HG02588 (cell line): ENCODE results near the gene MBP.
"Not testable (repeated sequence)": the region's sequence is repeated elsewhere in the genome, so short reads cannot be mapped to it uniquely, and the experiment has no call there.

Experiments
- ATAC-seq: cut with Tn5 transposase; IDR thresholded peaks from one replicate; pipeline ENCODE4 v1.9.1; 2021; ENCODE audit warnings: mild to moderate bottlenecking, moderate library complexity; ENCODE audit not compliant: unreplicated experiment

Gene MBP

GRCh38 chr18:76994086-76994654 lies 138.4 kb downstream of the MBP start:
- no peak for ATAC-seq

GRCh38 chr18:76993573-76993972 lies 139.0 kb downstream of the MBP start:
- ATAC-seq: no peak

DNA sequence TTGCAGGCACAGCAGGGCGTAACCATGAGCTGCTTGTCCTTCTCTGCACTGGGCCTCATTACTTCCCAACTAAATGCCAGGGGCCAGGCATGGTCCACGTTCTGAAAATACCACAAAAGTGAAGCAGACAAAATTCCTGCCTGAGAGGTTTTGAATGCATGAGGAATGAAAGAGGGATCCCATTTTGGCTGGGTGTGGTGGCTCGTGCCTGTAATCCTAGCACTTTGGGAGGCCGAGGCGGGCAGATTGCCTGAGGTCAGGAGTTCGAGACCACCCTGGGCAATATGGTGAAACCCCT lies 139.5 kb downstream of the MBP start:
- no peak for ATAC-seq

GRCh38 chr18:76992226-76993084 lies 140.1 kb downstream of the MBP start:
- ATAC-seq: no peak

GRCh38 chr18:76991021-76991688 lies 141.4 kb downstream of the MBP start:
- ATAC-seq: no peak

- ATAC-seq: not testable (repeated sequence)
These were observed 142.1 kb downstream of the MBP start for GRCh38 chr18:76990343-76991020.

DNA sequence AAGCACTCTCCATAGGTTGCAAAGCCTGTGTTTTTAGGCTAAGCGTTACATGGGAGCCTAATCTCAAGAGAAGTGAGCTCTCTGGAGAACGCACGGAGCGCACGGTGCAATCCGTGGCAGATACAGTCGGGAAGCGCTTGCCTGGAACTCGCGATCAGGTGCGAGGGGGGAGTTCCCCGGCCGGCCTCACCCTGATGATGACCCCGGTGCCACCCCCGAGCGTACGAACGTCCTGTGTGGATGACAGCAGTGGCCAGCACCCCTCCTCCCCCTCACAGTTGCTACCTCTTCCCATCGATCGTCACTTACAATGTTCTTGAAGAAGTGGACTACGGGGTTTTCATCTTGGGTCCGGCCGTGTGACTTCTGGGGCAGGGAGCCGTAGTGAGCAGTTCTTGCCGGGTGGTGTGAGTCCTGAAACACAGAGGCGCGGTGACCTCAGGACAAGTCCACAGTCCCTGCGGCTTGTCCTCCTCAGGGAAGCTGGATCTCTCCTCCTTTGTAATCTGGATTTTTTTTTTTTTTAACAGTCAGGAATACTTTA lies 142.9 kb downstream of the MBP start:
- ATAC-seq: no peak

GRCh38 chr18:76988827-76989646 lies 143.5 kb downstream of the MBP start:
- ATAC-seq: peak; percentile 49

GRCh38 chr18:76988031-76988826 lies 144.4 kb downstream of the MBP start:
- ATAC-seq: no peak

DNA sequence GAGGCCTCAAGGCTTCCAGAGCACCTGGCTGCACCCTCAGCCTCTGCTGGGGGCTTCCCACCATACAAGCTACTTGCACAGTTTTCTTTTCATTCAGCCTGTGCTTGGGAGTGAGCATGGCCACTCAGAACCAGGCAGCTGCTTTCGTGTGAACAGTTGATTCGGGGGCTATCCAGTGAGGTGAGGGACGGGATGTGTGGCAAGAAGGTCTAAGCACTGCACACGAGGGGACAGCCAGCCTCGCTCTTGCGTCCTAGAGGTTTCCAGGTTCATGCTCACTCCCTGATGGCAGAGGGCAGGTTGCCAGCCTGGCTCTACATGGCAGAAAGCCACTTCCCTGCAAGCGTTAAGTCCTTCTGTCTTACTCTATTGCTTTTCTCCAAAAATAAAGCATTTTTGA lies 146.2 kb downstream of the MBP start:
- ATAC-seq: no peak

- no peak for ATAC-seq
These were observed 146.7 kb downstream of the MBP start for GRCh38 chr18:76985951-76986236.

- no peak for ATAC-seq
These were observed 147.2 kb downstream of the MBP start for GRCh38 chr18:76985156-76985950.

DNA sequence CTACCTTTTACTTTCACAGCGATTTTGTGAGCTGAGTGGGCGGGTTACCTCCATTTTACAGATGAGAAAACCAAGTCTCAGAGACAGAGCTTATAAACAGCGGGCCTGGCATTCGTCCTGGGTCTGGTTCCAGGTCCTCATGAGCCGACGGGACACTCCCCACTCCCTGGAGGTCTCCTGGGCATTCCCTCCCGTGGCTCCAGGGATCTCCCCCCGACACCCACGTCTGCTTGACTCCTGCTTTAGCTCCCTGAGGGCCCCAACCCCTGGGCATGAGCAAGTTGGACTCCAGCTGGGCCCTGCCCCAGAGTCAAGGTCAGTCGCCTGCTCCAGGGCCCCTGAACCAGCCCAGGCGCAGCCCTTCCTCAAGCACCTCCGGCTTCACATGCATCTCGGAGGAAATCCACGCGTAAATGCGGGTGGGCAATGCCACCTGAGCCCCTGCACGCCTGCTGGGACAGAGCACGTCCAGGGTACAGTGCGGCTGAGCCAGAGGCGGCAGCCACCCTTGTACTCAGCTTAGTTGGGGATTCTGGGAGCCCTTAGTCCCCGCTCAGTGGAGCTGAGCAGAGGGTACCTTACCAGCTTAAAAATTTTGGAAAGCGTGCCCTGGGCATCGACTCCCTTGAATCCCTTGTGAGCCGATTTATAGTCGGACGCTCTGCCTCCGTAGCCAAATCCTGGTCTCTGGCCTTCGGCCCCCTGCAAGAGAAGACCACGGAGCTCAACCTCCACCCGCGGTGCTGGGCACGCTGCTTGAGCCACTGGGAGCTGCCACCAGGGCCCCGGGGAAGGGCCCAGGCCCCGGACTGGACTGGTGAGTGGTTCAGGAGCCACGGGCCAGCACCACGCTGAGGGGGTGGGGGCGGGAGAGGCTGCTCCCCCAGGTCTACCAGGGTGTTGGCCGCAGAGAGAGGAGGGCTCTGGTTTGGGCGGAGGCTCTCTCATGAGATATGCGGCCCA lies 148.1 kb downstream of the MBP start:
- ATAC-seq: no peak

GRCh38 chr18:76983613-76984051 lies 149.0 kb downstream of the MBP start:
- no peak for ATAC-seq

DNA sequence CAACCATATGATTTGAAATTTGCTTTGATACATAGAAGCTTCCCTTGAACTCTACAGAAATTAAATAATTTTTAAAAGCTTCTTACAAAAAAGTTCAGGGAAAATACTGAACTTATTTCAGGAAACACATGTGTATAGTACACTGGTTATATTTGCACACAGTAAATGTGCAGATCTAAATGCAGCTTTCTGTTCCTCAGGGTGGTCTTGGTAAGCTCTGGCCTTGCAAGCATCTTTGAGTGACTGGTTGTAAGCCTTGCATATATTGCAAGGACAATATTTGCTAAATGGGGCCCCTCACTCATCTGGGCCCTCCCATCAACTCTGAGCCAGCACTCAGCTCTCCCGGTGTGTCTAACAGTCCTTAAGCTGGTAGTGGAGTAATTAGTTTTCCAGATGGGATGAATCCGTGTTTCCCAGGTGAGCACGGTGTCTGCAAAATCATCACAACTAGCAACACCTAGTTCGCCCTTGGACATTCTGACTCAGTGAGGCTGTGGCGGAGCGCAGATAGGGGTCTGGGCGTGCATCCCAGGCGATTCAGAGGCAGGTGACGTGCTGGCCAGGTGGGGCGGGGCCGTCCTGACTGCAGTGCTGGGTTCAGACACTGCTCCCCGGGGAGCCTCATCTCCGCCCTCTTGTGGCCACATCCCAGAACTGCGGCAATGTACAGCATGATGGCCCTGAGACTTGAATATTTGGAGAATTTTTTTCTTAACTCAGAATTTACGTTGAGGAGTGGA lies 149.6 kb downstream of the MBP start:
- peak; percentile 79 for ATAC-seq

DNA sequence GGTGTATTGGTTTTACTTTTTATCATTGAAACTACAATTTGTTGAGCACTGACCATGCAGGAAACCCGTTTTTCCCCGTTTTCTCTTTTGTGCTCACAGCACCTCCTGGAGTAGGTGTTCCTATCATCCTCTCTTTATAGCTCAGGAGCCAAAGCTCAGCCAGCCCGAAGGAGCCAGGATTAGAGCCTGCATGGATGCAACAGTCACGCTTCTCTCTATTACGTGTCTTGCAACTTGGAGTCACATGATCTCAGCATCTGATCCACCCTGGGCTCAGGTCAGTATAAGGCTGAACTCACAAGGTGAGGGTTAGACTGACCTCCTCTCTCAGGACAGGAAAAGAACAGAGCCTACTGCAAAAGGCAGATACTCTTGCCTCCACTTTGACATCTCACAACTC lies 150.5 kb downstream of the MBP start:
- ATAC-seq: no peak

- peak; percentile 42 for ATAC-seq
These were observed 151.1 kb downstream of the MBP start for GRCh38 chr18:76981396-76981968.
